ENCODE results near the gene KCTD16.

The KCTD16 gene

DNA sequence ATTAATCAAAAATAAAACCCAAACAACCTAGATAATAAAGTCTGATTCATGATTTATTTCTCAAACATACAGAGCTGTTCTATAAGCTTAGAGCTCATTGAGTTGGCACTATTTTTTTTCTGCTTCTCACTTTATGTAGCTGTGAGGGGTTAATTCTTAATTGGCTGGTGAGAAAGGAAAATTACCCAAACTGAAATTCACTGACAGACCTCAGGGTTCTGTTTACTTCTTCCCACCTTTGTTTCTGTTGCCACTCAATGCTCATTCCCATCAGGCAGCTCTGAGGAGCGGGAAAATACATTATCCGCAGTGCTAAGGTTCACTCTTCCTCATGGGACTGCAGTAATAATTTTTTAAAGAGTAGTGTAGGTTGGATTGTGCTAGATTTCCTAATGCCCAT lies 139.9 kb downstream of the KCTD16 start:
- Histone ChIP-seq H3K79me2 (ENCODE audit: low read length) (no peaks in the 10 kb centered on the region), H3K9me3 (replicated peaks; ENCODE audit: insufficient read depth, low read length) (no peaks in the 10 kb centered on the region), H4K20me1 (ENCODE audit: insufficient read depth, low read length) (no peaks in the 10 kb centered on the region), H3K4me2 (ENCODE audit: low read depth, low read length) (no peak overlapping the region), H2AFZ (ENCODE audit: low read length) (no peak overlapping the region), H3K9ac (ENCODE audit: low read length) (no peak overlapping the region), H3F3A (ENCODE audit: insufficient read depth, low read length) (no peaks in the 10 kb centered on the region), H3K27ac (ENCODE audit: low read length) (no peak overlapping the region), H3K4me3 (ENCODE audit: low read length) (no peak overlapping the region), H3K4me1 (ENCODE audit: low read length) (no peaks in the 10 kb centered on the region), H3K36me3 (replicated peaks; ENCODE audit: insufficient read depth, low read length) (no peaks in the 10 kb centered on the region), H3K9me2 (replicated peaks; ENCODE audit: insufficient read depth, low read length) (no peaks in the 10 kb centered on the region), H3K27me3 (replicated peaks; ENCODE audit: insufficient read depth, low read length) (no peaks in the 10 kb centered on the region)
- TF ChIP-seq EZH2 (optimal IDR thresholded peaks at IDR 0.05; ENCODE audit: low read depth, low read length) (no peak), EZH2phosphoT487 (IDR thresholded peaks at IDR 0.05; ENCODE audit: low read length) (no peak)
- TF ChIP-seq, protein P1, sequence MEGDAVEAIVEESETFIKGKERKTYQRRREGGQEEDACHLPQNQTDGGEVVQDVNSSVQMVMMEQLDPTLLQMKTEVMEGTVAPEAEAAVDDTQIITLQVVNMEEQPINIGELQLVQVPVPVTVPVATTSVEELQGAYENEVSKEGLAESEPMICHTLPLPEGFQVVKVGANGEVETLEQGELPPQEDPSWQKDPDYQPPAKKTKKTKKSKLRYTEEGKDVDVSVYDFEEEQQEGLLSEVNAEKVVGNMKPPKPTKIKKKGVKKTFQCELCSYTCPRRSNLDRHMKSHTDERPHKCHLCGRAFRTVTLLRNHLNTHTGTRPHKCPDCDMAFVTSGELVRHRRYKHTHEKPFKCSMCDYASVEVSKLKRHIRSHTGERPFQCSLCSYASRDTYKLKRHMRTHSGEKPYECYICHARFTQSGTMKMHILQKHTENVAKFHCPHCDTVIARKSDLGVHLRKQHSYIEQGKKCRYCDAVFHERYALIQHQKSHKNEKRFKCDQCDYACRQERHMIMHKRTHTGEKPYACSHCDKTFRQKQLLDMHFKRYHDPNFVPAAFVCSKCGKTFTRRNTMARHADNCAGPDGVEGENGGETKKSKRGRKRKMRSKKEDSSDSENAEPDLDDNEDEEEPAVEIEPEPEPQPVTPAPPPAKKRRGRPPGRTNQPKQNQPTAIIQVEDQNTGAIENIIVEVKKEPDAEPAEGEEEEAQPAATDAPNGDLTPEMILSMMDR (IDR thresholded peaks at IDR 0.05; ENCODE audit: low read length), result no peak
- no peak for DNase-seq

DNA sequence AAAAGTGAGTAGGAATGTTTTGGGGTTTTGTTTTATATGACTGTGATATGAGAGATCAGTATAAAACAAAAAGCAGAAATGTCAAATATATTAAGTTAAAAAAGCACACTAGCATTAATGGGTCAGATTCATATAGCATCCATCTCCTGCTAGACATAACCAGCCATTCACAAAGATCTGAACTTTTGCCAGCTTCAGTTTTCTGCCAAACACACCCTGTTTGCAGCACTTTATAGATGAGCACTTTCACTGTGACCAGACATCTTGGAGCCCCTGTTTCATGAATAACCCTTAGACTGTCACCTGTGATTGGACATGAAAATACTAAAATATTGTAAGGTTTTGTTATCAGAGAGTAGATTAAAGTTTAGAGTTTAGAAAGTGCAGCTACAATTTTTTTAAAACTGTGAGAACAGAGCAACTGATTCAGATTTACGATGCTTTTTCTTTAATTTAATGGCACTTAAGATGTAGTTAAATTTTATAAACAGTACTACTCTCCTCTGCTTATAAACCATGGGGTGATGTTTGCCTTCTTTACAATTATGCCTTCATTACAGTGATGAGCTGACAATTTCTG lies 142.6 kb downstream of the KCTD16 start:
- H3K4me1 ChIP-seq (ENCODE audit: low read length), result no peaks in the 10 kb centered on the region
- no peaks in the 10 kb centered on the region for H3K9me3 ChIP-seq (replicated peaks; ENCODE audit: insufficient read depth, low read length)
- H3K36me3 ChIP-seq (replicated peaks; ENCODE audit: insufficient read depth, low read length), result no peaks in the 10 kb centered on the region
- no peak for TF ChIP-seq EZH2 (optimal IDR thresholded peaks at IDR 0.05; ENCODE audit: low read depth, low read length)
- TF ChIP-seq, protein P1 (IDR thresholded peaks at IDR 0.05; ENCODE audit: low read length), result no peak
- TF ChIP-seq EZH2phosphoT487 (IDR thresholded peaks at IDR 0.05; ENCODE audit: low read length), result no peak
- H3K9ac ChIP-seq (ENCODE audit: low read length), result no peak overlapping the region
- no peak overlapping the region for H2AFZ ChIP-seq (ENCODE audit: low read length)
- H3K27ac ChIP-seq (ENCODE audit: low read length), result no peak overlapping the region
- no peaks in the 10 kb centered on the region for H3K9me2 ChIP-seq (replicated peaks; ENCODE audit: insufficient read depth, low read length)
- no peak for DNase-seq
- no peaks in the 10 kb centered on the region for H3K27me3 ChIP-seq (replicated peaks; ENCODE audit: insufficient read depth, low read length)
- H3K4me2 ChIP-seq (ENCODE audit: low read depth, low read length), result no peak overlapping the region
- H4K20me1 ChIP-seq (ENCODE audit: insufficient read depth, low read length), result no peaks in the 10 kb centered on the region
- no peaks in the 10 kb centered on the region for H3K79me2 ChIP-seq (ENCODE audit: low read length)
- H3F3A ChIP-seq (ENCODE audit: insufficient read depth, low read length), result no peaks in the 10 kb centered on the region
- no peak overlapping the region for H3K4me3 ChIP-seq (ENCODE audit: low read length)

DNA sequence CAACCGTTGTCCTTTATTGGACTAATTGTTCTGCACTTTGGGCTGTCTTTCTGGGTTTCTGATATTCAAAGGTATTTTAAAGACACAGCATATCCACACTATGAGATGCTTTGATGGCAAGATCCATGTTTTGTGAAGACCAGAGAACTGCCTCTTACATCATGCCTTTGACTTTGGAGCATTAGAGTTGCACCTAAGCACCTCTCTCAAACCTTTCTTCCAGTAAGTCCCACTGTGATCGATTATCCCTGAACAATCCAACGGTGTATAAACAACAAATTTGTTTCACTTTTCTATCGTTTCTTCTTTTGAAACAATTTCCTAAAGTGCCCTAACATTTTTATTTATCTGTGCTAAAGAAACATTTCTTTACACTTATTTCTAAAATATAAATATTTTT lies 144.4 kb downstream of the KCTD16 start:
- no peaks in the 10 kb centered on the region for H3F3A ChIP-seq (ENCODE audit: insufficient read depth, low read length)
- H3K36me3 ChIP-seq (replicated peaks; ENCODE audit: insufficient read depth, low read length), result no peaks in the 10 kb centered on the region
- H3K4me2 ChIP-seq (ENCODE audit: low read depth, low read length), result no peak overlapping the region
- H3K27me3 ChIP-seq (replicated peaks; ENCODE audit: insufficient read depth, low read length), result no peaks in the 10 kb centered on the region
- no peak for DNase-seq
- H3K9ac ChIP-seq (ENCODE audit: low read length), result no peak overlapping the region
- no peaks in the 10 kb centered on the region for H4K20me1 ChIP-seq (ENCODE audit: insufficient read depth, low read length)
- no peak overlapping the region for H3K27ac ChIP-seq (ENCODE audit: low read length)
- no peak for TF ChIP-seq EZH2 (optimal IDR thresholded peaks at IDR 0.05; ENCODE audit: low read depth, low read length)
- TF ChIP-seq, protein P1 (IDR thresholded peaks at IDR 0.05; ENCODE audit: low read length), result no peak
- no peak for TF ChIP-seq EZH2phosphoT487 (IDR thresholded peaks at IDR 0.05; ENCODE audit: low read length)
- H3K9me2 ChIP-seq (replicated peaks; ENCODE audit: insufficient read depth, low read length), result no peaks in the 10 kb centered on the region
- no peaks in the 10 kb centered on the region for H3K79me2 ChIP-seq (ENCODE audit: low read length)
- no peak overlapping the region for H2AFZ ChIP-seq (ENCODE audit: low read length)
- no peaks in the 10 kb centered on the region for H3K4me1 ChIP-seq (ENCODE audit: low read length)
- no peaks in the 10 kb centered on the region for H3K9me3 ChIP-seq (replicated peaks; ENCODE audit: insufficient read depth, low read length)
- no peak overlapping the region for H3K4me3 ChIP-seq (ENCODE audit: low read length)
